Stimulated activated CD4-positive, alpha-beta T cell treated with anti-CD3 and anti-CD28 coated beads, Interleukin-2, amount 100 ng/mL, for 4 hours (primary cell): Measurements from ENCODE around the gene HOMER1.

ENCODE experiments used
- DNase-seq: peaks from one replicate; pipeline ENCODE4 v3.0.0-alpha.2; 2020; ENCODE audit warnings: low read depth

HOMER1 gene, protein sequence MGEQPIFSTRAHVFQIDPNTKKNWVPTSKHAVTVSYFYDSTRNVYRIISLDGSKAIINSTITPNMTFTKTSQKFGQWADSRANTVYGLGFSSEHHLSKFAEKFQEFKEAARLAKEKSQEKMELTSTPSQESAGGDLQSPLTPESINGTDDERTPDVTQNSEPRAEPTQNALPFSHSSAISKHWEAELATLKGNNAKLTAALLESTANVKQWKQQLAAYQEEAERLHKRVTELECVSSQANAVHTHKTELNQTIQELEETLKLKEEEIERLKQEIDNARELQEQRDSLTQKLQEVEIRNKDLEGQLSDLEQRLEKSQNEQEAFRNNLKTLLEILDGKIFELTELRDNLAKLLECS

DNA sequence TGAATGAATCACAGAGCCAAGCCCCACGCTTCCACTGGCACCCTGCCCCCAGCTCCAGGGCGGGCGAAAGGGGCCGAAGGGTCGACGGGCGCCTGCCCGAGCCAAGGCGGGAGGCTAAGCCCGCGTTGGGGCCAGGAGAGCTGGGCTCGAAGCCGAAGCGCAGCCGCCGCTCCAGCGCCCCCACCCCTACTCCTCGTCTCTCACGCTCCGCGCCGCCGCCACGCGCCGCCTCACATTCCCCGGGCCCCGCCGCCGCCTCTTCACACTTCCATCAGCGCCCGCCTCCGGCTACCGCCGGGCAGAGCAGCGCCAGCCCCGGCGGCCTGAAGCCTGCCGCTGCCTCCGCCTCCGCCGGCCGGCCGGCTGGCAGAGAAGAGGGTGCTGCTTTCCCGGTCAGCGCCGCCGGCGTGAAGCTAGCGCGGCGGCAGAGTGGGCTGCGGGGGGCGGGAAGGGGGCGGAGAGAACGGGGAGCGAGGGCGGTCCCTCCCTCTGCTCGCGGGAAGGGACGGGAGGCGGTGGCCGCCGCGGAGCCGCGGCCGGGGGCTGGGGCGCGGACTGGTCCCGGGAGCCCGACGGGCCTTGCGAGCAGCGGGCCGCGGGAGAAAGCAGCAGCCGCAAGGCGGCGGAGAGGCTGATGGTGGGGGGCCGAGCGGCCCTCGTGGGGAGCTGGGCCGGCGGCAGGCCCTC lies at the start of gene HOMER1:
Gene HOMER1, minus strand, starts transcription at position 431 of the 687 bp plus-strand sequence. CDS start 1,360 bp downstream, outside the sequence.
- DNase-seq, result peak; percentile 73

DNA sequence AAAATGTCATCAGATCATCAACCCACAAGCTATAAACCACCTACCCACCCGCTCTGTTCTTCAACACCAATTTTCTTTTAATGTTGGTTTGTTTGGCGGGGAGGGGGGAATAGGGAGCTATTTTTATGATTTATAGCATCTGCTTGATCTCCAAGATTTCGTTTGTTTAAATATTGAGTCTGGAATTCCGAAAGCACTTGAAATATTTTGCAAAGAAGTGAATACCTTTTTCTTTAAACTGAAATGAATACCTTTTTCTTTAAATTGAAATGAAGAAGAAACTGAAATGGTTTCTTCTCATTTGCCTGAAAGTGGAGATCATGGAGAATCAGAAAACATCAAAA lies 49.3 kb upstream of the HOMER1 start:
- no peak for DNase-seq

DNA sequence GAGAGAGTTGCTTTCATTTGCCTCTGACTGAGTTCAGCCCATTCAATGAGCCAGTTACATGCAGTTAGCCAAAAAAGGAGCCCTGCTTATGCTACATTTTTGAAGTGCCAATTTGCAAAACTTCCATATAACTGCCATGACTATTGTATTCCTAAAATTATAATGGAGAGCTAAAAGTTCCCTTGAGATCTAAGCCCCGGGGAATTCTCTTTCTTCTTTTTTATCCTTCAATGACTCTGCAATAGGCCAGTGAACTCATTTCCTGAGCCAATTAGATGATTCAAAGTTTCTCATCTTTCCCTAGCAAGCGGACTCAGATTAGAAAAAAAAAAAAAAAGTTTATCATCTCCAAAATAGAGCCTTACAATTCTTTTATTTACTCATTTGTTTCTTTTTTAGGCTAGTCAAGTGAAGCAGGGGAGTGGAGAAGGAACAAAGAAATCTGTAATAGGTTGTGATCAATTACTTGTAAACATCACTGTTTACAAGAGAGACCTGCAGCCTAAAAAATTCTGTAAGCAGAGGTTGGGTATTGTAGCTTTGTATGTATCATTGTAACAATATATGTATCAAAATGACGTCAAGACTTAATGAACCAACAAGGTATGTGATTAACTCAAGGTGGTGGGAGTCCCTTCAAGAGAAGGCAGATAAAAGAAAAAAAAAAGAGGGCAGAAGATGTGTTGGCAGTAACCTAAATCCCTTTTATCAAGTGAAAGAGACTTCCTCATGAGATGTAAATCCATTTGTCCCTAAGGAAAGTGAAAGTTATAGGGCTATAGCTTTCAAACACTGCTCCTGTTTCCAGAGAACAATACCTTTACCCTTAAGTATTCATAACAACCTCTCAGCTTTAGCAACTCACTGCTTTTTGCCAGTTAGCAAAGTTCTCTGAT lies 48.7 kb upstream of the HOMER1 start:
- DNase-seq, result no peak

DNA sequence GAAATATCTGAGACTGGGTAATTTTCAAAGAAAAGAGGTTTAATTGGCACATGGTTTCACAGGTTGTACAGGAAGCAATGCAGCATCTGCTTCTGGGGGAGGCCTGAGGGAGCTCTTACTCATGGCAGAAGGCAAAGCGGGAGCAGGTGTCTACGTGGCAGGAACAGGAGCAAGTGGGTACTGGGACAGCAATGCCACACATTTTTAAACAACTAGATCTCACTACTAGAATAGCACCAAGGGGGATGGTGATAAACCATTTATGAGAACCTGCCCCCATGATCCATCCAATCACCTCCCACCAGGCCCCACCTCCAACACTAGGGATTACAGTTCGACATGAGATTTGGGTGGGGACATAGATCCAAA lies 47.6 kb upstream of the HOMER1 start:
- no peak for DNase-seq

DNA sequence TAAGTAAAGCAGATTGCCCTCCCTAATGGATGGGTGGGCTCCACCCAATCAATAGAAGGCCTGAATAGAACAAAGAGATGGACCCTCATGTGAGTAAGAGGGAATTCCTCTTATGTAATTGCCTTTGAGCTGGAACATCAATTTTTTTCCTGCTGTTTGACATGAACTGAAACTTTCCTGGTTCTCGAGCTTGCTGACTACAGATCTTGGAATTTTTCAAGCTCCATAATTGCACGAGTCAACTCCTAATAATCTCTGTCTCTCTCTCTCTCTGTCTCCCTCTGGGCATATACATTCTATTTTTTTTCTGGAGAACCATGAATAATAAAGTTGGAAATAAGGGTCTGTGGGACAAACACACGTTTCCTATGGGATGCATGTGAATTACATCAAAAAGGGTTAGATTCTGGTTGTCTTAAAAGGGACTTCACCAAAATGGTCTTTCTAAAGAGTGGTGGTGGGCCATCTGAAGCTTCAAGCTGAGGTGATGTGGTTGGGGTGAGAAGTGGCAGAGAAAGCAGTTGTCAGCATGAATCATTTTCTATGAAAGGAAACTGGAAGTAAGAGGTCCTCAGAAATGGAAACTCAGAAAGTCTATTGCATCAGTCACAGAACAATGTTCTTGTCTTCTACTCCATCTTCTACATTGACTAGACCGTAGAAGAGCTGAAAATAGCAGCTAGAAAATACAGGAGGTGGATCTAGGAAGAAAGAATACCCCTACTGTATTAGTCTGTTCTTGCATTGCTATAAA lies 47.0 kb upstream of the HOMER1 start:
- no peak for DNase-seq

DNA sequence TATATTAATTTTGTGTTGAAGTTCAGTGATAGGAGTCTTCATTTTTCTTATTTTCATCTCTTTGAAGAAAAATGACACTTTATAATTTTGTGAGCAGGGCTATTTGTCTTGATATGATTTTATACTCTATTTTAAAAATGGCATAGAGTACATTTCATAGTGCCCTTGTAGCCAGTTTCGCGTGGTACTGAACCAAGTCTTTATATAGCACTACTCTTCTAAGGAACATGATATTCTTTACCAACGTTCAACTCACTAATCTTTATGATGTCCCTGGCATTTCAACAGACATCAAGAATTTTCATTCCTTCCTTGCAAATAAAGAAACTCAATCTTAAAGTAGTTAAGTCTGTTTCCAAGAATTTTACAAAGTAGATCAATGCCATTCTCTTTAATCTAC lies 41.5 kb upstream of the HOMER1 start:
- no peak for DNase-seq

DNA sequence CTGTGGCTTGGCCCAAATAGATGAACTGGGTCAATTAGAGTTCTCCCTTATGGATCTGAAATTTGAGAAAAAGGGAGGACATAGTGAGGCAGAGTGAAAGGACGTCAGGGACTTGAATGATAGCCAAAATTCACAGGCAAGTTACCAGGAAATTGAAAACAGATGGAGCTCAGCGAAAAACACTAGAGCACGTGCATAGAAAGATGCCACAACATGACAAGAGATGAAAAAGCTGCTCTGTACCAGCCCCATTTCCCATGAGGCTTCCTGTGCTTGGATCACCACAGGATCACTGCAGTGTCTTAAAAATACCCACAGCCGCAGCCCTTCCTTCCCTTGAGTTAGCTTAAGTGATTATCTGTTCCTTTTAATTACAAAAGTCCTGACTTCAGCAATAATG lies 39.0 kb upstream of the HOMER1 start:
- DNase-seq, result no peak

DNA sequence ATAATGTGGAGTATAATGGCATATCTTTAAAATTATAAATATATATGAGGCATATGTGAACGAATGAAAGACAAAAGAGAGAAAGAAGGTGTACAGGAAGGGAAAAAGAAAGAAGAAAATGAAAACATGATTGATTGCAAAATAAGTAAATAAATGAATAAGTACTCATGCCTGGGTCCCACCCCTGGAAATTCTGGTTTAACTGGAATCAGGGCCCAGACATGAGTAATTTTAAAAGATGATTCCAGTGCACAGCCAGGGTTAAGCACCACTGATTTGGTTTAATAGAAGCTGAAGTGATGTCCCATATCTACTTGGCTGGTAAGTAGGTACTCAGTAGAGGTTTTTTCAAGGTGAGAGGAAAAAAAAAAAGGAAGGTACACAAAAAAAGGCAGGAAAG lies 34.0 kb upstream of the HOMER1 start:
- no peak for DNase-seq

DNA sequence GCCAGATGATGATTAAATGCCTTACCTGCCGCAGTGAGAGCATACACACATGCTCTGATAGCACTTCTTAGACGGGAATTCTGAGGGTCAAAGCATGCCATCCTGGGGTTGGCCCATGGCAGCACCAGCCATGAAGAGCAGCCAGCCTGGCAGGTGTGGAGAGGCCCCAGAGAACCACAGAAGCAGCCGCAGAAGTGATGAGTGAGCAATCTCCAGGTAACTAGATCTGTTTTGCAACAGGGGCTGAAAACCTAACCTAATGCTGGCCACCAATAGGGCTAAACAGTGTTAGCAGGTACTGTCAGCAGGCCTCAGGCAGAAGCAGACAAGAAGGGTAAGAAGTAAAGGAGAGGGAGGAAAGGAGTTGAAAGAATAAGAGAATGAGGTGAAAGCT lies 33.5 kb upstream of the HOMER1 start:
- DNase-seq, result no peak

DNA sequence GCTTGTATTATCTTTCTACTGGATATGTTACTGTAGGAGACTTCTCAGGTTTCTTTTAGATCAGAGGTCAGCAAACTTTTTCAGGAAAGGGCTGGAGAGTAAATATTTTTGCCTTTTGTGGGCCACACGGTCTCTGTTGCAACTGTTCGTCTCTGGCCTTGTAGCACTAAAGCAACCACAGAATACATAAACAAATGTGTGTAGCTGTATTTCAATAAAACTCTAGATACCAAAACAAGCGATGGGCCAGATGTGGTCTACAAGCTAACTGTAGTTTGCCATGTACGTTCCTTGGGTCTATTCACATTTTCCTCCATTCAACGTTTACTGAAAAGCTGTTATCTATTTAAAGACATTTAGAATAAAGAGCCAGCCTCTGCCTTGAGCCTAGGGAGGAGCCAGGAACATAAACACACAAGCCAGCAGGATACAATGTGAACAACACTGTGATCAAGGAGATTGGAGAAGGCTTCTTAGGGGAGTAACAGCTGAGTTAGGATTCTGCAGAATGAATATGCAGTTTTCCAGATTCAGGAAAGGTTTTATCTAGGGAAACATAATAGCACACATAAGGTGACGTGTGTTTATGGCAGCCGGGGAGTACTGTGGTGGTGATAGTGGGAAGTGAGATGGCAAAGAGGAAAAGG lies 33.0 kb upstream of the HOMER1 start:
- no peak for DNase-seq

DNA sequence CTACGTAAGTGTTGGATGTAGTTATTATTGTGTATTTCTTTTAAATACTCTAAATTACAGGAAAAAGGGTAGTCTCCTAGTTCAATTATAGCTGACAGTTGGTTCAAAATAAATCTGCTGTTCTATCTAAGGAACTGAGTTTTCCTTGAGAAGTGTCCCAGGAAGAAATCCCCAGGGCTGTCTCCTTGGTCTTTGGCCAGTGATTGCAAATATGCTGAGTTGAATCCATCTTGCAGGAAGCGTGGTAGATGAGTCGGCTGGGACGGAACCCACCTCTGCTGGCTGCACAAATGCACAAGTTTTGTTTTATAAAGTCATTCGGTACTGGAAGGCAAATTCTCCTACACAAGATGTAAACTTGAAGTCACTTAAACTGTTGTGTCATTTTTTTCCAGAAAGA lies 30.2 kb upstream of the HOMER1 start:
- no peak for DNase-seq

DNA sequence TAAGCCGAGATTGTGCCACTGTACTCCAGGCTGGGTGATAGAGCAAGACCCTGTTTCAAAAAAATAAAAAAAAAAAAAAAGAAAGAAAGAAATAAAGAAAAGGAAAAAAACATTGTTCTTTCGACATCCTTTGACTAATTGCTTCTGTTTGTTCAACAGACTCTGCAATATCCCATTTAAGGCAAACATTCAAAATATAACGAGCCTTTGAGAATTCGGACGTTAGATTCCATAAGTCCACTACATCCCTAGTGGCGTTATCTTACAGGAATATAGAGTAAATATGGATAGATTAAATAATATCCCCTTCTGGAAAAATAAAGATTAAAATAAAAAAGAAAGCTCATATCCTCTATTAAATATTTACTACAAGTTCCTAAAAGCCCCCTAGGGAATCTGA lies 27.0 kb upstream of the HOMER1 start:
- no peak for DNase-seq

DNA sequence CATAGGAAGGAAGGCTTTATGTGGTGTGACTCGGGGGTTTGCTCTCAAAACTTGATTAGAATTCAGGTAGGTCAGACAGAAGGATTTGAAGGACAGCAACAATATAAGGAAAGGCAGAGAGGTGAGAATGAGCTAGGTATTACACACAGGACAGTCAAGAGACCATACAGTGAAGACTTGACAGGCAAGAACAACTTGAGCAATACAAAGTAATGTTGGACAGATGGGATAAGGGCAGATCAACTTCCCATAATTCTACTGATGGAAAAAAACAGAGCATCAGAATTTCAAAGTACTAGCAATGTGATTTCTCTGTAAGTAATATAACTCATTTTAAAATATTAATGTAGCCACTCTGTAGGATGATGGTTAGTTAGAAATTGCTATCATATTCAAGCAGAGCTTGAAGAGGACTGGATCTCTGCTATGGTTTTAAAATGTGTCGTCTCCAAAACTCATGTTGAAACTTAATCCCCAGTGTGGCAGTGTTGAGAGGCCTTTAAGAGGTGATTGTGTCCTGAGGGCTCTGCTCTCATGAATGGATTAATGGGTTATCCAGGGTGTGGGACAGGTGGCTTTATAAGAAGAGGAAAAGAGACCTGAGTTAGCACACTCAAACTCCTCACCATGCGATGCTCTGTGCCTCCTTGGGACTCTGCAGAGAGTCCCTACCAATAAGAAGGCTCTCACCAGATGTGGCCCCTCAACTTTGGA lies 22.4 kb upstream of the HOMER1 start:
- DNase-seq, result no peak

DNA sequence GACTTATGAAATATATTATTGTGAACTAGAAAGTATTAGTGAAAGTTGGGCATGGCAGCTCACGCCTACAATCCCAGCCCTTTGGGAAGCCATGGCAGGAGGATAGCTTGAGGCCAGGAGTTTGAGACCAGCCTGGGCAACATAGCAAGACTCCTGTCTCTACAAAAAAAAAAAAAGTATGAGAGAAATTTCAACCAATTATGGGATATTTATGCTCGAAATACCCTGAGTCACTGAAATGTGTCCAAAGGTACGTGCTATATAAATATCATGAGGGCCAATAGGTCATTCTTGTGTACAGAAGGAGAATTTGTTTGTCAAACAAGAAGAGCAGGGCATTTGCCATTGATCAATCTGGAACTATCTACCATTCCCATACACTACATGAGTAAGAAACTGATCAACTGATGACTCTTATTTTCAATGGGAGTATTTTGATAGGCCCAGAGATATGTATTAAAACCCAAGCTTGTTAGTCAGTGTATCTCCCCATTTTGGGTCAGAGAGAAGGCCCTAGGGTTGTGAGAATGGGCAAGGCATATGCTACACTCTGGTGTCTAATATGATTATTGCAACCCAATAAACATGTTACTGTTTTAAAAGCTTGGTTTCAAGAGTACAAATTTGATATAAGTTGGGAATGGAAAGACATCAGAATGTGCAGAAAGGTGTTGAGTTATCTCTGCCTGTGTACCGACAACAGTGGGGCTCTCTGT lies 21.7 kb upstream of the HOMER1 start:
- DNase-seq, result no peak

DNA sequence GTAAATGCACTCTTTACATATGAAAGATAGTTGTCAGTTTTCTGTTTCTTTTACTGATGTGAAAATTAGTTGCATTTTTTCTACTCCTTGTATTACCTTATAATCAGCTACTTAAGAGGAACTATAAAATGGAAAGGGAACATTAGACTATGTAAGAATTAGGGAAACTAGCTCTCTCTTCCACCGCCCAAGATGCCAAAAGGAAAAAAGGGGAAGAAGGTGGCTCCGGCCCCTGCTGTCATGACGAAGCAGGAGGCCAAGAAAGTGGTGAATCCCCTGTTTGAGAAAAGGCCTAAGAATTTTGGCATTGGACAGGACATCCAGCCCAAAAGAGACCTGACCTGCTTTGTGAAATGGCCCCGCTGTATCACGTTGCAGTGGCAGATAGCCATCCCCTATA lies 15.2 kb upstream of the HOMER1 start:
- DNase-seq, result no peak

DNA sequence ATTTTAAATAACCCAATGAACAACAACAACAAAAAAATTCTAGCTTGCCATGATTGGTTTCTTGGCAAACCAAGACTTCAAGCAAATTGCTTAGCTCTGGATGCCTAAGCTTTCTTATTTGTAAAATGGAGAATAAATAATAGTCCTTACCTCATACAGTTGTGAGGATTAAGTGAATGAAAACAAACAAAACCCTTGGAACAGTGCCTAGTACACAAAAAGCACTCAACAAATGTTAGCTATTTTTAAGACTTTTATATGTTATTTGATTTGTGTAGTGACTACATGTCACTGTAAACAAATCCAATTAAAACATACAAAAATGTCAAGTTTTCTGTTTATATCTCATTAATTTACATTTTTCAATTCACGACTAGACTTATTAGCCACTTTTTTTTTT lies 13.5 kb upstream of the HOMER1 start:
- DNase-seq, result no peak

DNA sequence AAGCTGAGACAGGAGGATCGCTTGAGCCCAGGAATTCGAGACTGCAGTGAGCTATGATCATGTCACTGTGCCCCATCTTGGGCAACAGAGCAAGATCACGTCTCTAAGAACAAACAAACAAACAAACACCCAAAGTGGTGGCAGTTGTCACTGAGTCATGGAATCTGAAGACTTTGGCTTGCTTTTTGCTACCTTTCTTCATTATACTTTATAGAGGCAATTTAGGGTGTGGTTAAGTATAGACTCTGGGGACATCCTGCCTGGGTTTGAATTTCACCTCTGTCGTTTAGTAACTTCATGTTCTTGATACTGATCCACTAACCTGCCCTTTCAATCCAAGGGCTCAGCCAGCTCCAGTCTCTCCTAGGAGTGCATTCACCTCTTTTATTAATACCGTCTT lies 13.0 kb upstream of the HOMER1 start:
- DNase-seq, result no peak

DNA sequence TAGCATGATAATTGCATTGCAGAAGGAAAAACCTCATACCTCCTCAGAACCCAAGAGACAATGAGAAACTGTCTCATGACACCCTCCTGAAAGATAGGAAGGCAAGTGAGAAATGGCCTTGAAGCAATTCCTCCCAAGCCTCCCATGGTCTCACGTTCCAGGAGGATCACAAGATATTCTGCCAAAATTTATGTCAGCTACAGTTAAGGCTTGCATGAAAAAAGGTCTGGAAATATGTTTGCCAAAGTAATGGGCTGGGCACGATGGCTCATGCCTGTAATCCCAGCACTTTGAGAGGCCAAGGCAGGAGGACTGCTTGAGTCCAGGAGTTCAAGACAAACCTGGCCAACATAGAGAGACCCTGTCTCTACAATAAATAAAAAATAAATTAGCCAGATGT lies 12.6 kb upstream of the HOMER1 start:
- DNase-seq, result no peak

DNA sequence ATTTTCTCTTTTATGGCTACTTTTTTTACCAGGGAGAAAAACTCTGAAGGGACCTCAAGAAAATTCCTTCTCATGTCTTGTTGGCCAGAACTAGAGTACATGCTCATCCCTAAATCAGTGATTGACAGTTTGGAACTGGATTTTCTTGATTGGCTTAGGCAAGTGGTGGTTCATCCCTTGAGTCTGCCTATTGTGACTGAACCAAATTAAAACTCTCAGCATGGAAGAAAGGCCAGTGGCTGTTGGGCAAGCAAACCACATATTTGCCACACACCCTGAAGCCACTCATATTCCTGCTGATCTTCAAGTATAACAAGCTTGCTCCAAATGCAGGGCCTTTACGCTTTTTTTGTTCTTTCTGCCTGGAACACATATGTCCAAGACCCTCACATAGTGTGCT lies 7.2 kb upstream of the HOMER1 start:
- no peak for DNase-seq

DNA sequence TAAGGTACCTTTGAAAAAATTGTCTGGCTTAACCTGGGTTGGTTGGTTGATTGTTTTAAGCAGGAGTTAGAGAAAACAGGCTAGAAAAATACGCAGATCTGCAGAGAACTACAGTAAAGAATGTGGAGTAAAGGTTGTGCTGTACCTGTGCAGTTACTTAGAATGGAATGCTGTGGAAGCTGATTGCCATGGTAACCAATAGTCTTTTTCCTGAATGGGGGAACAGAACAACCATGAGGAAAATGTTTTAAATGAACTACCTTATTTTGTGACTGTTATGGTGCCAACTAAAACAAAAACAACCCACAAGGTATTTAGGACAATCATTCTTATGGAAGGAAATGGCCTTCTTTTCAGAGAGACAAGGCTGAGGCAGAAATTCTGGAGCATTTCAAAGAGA lies 4.8 kb upstream of the HOMER1 start:
- no peak for DNase-seq
